PC-9 (cell line): ENCODE data around the gene C11orf52. TPM values are rescaled to one million over a fixed set of nuclear protein-coding genes. Genes with fewer than 3 reads are reported as not detected.

Source experiments
- BruUV-seq: library from RNA; stranded (reverse); fragments of 400-500 nt; replicated peaks from 2 replicates; lab custom pipeline; 2021; lab: Mats Ljungman, UMichigan
- CTCF ChIA-PET: fragments of 300-600 bp; sonication (Branson Sonifier 250); formaldehyde crosslinking; loops from one replicate; lab custom pipeline; 2022; ENCODE audit warnings: antibody characterized with exemption; lab: Charles Lee
- POLR2A ChIA-PET: fragments of 300-600 bp; sonication (Branson Sonifier 250); formaldehyde crosslinking; loops from one replicate; lab custom pipeline; 2022; ENCODE audit warnings: antibody characterized with exemption; ENCODE audit not compliant: unreplicated experiment; lab: Charles Lee
- DNase-seq, 2 experiments: peaks; one replicate each; pipeline versions ENCODE4 v3.0.0 to v3.0.0-alpha.2; 2015 to 2022; ENCODE audit warnings: mixed read lengths in 1 of 2
- H2AFZ ChIP-seq: fragments of 200-600 bp; sonication (generic); 2 replicates; pipeline ENCODE4 v1.8.1; 2017; ENCODE audit warnings: antibody characterized with exemption
- H3F3A ChIP-seq: fragments of 200-600 bp; sonication (generic); 2 replicates; pipeline ENCODE4 v1.8.1; 2017; ENCODE audit warnings: antibody characterized with exemption, mild to moderate bottlenecking, low read depth; ENCODE audit not compliant: insufficient read depth
- H3K27ac ChIP-seq: fragments of 200-600 bp; sonication (generic); 2 replicates; pipeline ENCODE4 v1.6.1; 2016; ENCODE audit warnings: mixed run types
- H3K27me3 ChIP-seq: fragments of 200-600 bp; sonication (generic); 2 replicates; pipeline ENCODE4 v1.6.1; 2016; ENCODE audit warnings: low read depth, mixed run types; ENCODE audit not compliant: insufficient read depth
- H3K36me3 ChIP-seq: fragments of 200-600 bp; sonication (generic); 2 replicates; pipeline ENCODE4 v1.6.1; 2016; ENCODE audit warnings: low read depth, mixed run types
- H3K4me1 ChIP-seq: fragments of 200-600 bp; sonication (generic); replicated peaks from 2 replicates; pipeline ENCODE4 v1.6.1; 2016; ENCODE audit warnings: mixed run types; ENCODE audit not compliant: insufficient read depth
- H3K4me2 ChIP-seq: fragments of 200-600 bp; sonication (generic); 2 replicates; pipeline ENCODE4 v1.6.1; 2017; ENCODE audit warnings: mixed run types
- H3K4me3 ChIP-seq: fragments of 200-600 bp; sonication (generic); 2 replicates; pipeline ENCODE4 v1.6.1; 2016; ENCODE audit warnings: mixed run types
- H3K79me2 ChIP-seq: fragments of 200-600 bp; sonication (generic); 2 replicates; pipeline ENCODE4 v1.6.1; 2017; ENCODE audit warnings: low read depth, mixed run types
- H3K9me2 ChIP-seq: fragments of 200-600 bp; sonication (generic); 2 replicates; pipeline ENCODE4 v1.8.1; 2017; ENCODE audit warnings: mild to moderate bottlenecking; ENCODE audit not compliant: insufficient read depth
- H3K9me3 ChIP-seq: fragments of 200-600 bp; sonication (generic); 2 replicates; pipeline ENCODE4 v1.8.1; 2016; ENCODE audit warnings: low read depth; ENCODE audit not compliant: insufficient read depth
- H4K20me1 ChIP-seq: fragments of 200-600 bp; sonication (generic); 2 replicates; pipeline ENCODE4 v1.8.1; 2017; ENCODE audit not compliant: insufficient read depth
- EZH2 ChIP-seq: fragments of 200-600 bp; sonication (generic); IDR thresholded peaks from 2 replicates; pipeline ENCODE4 v1.8.0; 2017; ENCODE audit warnings: antibody characterized with exemption, low read depth
- intact Hi-C: fragments of 100-400 bp; cut with micrococcal nuclease; formaldehyde crosslinking; loops from one replicate; pipeline ENCODE4 v1.10.0; 2022; ENCODE audit not compliant: unreplicated experiment
- total RNA-seq: library from RNA; stranded (reverse); gene quantifications from 2 replicates; pipeline ENCODE4 v1.2.3, GENCODE V29; 2021
- TF ChIP-seq, protein P1 (sequence below): fragments of 200-600 bp; sonication (generic); conservative IDR thresholded peaks from 2 replicates; pipeline ENCODE4 v1.6.1; 2017; ENCODE audit warnings: mixed run types, antibody characterized with exemption, mild to moderate bottlenecking, moderate library complexity

Gene C11orf52
- total RNA-seq, 1 experiment from 2014 or later, result 6.4 TPM

DNA sequence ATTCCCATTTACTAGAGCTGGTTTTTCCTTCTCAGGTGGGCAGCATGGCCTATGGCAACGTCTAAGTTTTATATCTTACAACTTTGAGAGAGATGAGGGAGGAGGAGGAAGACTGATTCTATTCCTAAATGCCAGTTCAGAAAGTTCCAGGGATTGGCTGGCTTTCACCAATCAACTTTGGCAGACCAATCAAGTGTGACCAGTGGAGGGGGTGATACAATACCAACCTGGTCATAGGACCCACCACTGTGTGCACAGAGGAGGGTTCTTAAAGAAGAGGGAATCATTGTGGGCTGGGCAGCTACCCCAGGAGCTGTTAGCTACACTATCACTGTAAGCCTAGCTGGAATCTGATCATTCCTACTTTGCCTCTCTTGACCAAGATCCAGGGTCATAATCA, 26.5 kb downstream of the C11orf52 start:
- intact Hi-C loops, result no loop called here
- Histone ChIP-seq H3K36me3 (no peaks in the 10 kb centered on the region), H3K27ac (no peak overlapping the region), H3K27me3 (no peaks in the 10 kb centered on the region), H3K9me3 (no peaks in the 10 kb centered on the region), H4K20me1 (no peaks in the 10 kb centered on the region), H3F3A (0 out of 2 replicates have a peak, but pooled peaks cover 12% of the 10 kb centered on the region), H2AFZ (no peak overlapping the region), H3K9me2 (no peaks in the 10 kb centered on the region), H3K79me2 (no peaks in the 10 kb centered on the region), H3K4me1 (peaks cover 14% of the 10 kb centered on the region; the same call in 1 of the 2 replicates), H3K4me2 (no peak overlapping the region), H3K4me3 (no peak overlapping the region)
- no TSS peak for BruUV-seq
- TF ChIP-seq, protein P1, sequence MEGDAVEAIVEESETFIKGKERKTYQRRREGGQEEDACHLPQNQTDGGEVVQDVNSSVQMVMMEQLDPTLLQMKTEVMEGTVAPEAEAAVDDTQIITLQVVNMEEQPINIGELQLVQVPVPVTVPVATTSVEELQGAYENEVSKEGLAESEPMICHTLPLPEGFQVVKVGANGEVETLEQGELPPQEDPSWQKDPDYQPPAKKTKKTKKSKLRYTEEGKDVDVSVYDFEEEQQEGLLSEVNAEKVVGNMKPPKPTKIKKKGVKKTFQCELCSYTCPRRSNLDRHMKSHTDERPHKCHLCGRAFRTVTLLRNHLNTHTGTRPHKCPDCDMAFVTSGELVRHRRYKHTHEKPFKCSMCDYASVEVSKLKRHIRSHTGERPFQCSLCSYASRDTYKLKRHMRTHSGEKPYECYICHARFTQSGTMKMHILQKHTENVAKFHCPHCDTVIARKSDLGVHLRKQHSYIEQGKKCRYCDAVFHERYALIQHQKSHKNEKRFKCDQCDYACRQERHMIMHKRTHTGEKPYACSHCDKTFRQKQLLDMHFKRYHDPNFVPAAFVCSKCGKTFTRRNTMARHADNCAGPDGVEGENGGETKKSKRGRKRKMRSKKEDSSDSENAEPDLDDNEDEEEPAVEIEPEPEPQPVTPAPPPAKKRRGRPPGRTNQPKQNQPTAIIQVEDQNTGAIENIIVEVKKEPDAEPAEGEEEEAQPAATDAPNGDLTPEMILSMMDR, result no peak
- no peak for TF ChIP-seq EZH2
- ChIA-PET CTCF (interaction anchor here (0.6 to 0.7 kb wide), 2 partner anchors 18 to 40 kb away, joined by 4 read pairs; no protein-coding TSS in a partner anchor), POLR2A (interaction anchor here (0.7 kb wide), 1 partner anchor 13 kb away, joined by 8 read pairs; no protein-coding TSS in a partner anchor)
- DNase-seq, result no peak

GRCh38 chr11:111946499-111946898, 27.8 kb downstream of the C11orf52 start:
- intact Hi-C loops, result no loop called here
- Histone ChIP-seq H3K27me3 (no peaks in the 10 kb centered on the region), H3K36me3 (no peaks in the 10 kb centered on the region), H3K79me2 (no peaks in the 10 kb centered on the region), H3K9me2 (no peaks in the 10 kb centered on the region), H4K20me1 (no peaks in the 10 kb centered on the region), H3K9me3 (no peaks in the 10 kb centered on the region), H3K4me3 (no peak overlapping the region), H3F3A (0 out of 2 replicates have a peak, but pooled peaks cover 12% of the 10 kb centered on the region), H3K4me2 (no peak overlapping the region), H3K27ac (no peak overlapping the region), H3K4me1 (peaks cover 14% of the 10 kb centered on the region; the same call in 1 of the 2 replicates), H2AFZ (no peak overlapping the region)
- CTCF ChIA-PET, result no interaction called here
- DNase-seq, result no peak
- POLR2A ChIA-PET, result interaction anchor here (0.6 kb wide), 1 partner anchor 102 kb away, joined by 16 read pairs; no protein-coding TSS in a partner anchor
- no peak for TF ChIP-seq EZH2
- TF ChIP-seq, protein P1, result no peak
- BruUV-seq, result no TSS peak

DNA sequence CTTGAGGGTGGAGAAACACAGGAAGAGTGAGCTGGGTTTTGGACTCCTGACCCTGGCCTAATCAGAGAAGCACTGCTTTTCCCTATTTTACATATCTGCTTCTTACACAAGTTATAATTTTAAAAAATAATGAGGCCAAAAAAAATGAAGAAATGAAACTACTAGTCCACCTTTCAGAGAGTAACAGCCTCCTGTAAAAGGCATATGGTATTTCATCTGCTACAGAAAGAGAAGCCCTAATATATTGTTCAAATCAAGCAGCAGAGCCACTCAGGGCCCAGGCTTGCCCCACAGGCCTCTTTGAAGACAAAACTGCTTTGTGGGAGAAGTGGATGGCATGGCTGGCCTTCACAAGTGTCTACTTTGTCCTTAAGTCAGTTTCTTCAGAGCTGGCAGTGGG, 28.4 kb downstream of the C11orf52 start:
- no peak overlapping the region for H3K4me2 ChIP-seq
- no peak overlapping the region for H3K4me3 ChIP-seq
- POLR2A ChIA-PET, result interaction anchor here (0.6 kb wide), 1 partner anchor 101 kb away, joined by 16 read pairs; no protein-coding TSS in a partner anchor
- TF ChIP-seq, protein P1, result no peak
- TF ChIP-seq EZH2, result no peak
- H3K9me3 ChIP-seq, result no peaks in the 10 kb centered on the region
- no peaks in the 10 kb centered on the region for H4K20me1 ChIP-seq
- H3F3A ChIP-seq, result 0 out of 2 replicates have a peak, but pooled peaks cover 12% of the 10 kb centered on the region
- CTCF ChIA-PET, result no interaction called here
- intact Hi-C loops, result no loop called here
- H2AFZ ChIP-seq, result 0 out of 2 replicates have a peak overlapping the region, but pooled peaks have one; percentile 5
- no peaks in the 10 kb centered on the region for H3K9me2 ChIP-seq
- no peak overlapping the region for H3K27ac ChIP-seq
- DNase-seq, result no peak
- no peaks in the 10 kb centered on the region for H3K79me2 ChIP-seq
- H3K4me1 ChIP-seq, result peaks cover 14% of the 10 kb centered on the region; the same call in 1 of the 2 replicates
- BruUV-seq, result no TSS peak
- H3K27me3 ChIP-seq, result no peaks in the 10 kb centered on the region
- H3K36me3 ChIP-seq, result no peaks in the 10 kb centered on the region
